Fibroblast of skin of left biceps (primary cell): ENCODE data around the gene CCDC85C.
"Not testable (repeated sequence)": the region's sequence is repeated elsewhere in the genome, so short reads cannot be mapped to it uniquely, and the experiment has no call there.

Experiments
- DNase-seq, 2 experiments: peaks; one replicate each; pipeline ENCODE4 v3.0.0-alpha.2; 2013; ENCODE audit warnings: low read depth in 2 of 2

The CCDC85C gene

GRCh38 chr14:99603471-99604277 is at the start of gene CCDC85C:
CCDC85C (minus strand) TSS chr14:99604207; CDS start chr14:99603959, 248 bp downstream.
- DNase-seq, result no peak

GRCh38 chr14:99651953-99652746 is 48.1 kb upstream of the CCDC85C start:
- DNase-seq, result no peak

- no peak for DNase-seq
Observed at GRCh38 chr14:99650189-99650588, 46.2 kb upstream of the CCDC85C start.

GRCh38 chr14:99649643-99650042 is 45.6 kb upstream of the CCDC85C start:
- DNase-seq, result no peak

GRCh38 chr14:99649219-99649618 is 45.2 kb upstream of the CCDC85C start:
- peak; percentile 12 to 22 for DNase-seq

GRCh38 chr14:99648027-99648784 is 44.2 kb upstream of the CCDC85C start:
- DNase-seq, result no peak

- no peak for DNase-seq
Observed at GRCh38 chr14:99647411-99647810, 43.4 kb upstream of the CCDC85C start.

- no peak for DNase-seq
Observed at GRCh38 chr14:99645545-99646505, 41.8 kb upstream of the CCDC85C start.

GRCh38 chr14:99644723-99645544 is 40.9 kb upstream of the CCDC85C start, which contains the start of gene HHIPL1:
HHIPL1 (plus strand) TSS chr14:99645129; CDS start chr14:99645208, 79 bp downstream.
- DNase-seq, result no peak

- no peak for DNase-seq
Observed at GRCh38 chr14:99644035-99644587, 40.1 kb upstream of the CCDC85C start.

GRCh38 chr14:99643343-99643742 is 39.3 kb upstream of the CCDC85C start:
- no peak for DNase-seq

- not testable (repeated sequence) for DNase-seq
Observed at GRCh38 chr14:99642771-99643170, 38.8 kb upstream of the CCDC85C start.

GRCh38 chr14:99637624-99638023 is 33.6 kb upstream of the CCDC85C start:
- no peak for DNase-seq

GRCh38 chr14:99636487-99636886 is 32.5 kb upstream of the CCDC85C start:
- DNase-seq, result no peak

- DNase-seq, result no peak
Observed at GRCh38 chr14:99635116-99635515, 31.1 kb upstream of the CCDC85C start.

- DNase-seq, result no peak
Observed at GRCh38 chr14:99634443-99634842, 30.4 kb upstream of the CCDC85C start.

- DNase-seq, result no peak
Observed at GRCh38 chr14:99633918-99634317, 29.9 kb upstream of the CCDC85C start.

GRCh38 chr14:99633141-99633540 is 29.1 kb upstream of the CCDC85C start:
- DNase-seq, result no peak

- no peak for DNase-seq
Observed at GRCh38 chr14:99632410-99633035, 28.5 kb upstream of the CCDC85C start.
